ENCODE results near the gene SLFN14.
A peak's percentile ranks its signal among the peaks of the same experiment; 100 is the strongest.
"Not testable (repeated sequence)": the region's sequence is repeated elsewhere in the genome, so short reads cannot be mapped to it uniquely, and the experiment has no call there.

Gene SLFN14

DNA sequence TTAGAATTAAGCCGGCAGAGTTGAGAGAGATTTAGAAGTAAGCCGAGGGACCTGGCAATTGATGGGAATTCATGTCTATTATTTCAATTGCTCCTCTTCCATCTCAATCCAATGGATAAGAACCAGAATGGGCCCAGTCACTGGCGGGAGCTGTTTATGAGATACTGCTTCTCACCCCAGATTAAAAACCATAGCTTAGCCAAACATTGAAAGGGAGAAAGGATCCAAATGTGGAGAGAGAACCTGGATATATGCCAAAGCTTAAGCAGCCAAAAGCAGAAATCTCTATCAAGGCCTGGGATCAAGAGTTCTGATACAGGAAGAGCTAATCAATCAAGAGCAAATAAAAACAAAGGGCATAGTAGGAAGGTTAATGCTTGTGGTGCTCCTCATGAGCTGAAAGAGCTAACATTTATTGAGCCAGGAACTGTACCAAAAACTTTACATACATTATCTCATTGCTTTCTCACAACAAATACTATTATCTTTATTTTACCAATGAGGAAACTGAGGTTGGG is 26.0 kb downstream of the SLFN14 start:
- no peak overlapping the region for H3K4me3 ChIP-seq (ENCODE audit: low read length)
- DNase-seq (ENCODE audit: low read depth, low spot score), result no peak

DNA sequence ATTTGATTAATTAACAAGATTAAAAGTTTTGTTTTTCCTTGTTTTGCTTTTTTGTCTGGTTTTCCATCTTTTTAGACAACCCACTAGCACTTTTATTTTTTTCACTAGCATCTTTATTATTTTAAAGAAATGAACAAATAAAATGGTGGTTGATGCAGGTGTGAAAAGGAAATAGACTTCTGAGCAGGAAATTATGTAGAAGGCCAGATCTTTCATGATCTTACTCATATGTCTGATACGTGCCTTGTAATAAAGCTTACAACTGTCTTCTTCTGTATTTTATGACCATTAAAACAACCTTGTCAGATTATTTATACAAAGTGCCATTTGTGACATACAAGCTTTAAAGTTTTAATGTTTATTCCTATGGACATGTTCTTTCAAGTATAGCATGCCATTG is 29.5 kb downstream of the SLFN14 start:
- no peak overlapping the region for H3K4me3 ChIP-seq (ENCODE audit: low read length)
- DNase-seq (ENCODE audit: low read depth, low spot score), result no peak

GRCh38 chr17:35529866-35530265 is 30.8 kb downstream of the SLFN14 start:
- DNase-seq (ENCODE audit: low read depth, low spot score), result no peak
- H3K4me3 ChIP-seq (ENCODE audit: low read length), result no peak overlapping the region

DNA sequence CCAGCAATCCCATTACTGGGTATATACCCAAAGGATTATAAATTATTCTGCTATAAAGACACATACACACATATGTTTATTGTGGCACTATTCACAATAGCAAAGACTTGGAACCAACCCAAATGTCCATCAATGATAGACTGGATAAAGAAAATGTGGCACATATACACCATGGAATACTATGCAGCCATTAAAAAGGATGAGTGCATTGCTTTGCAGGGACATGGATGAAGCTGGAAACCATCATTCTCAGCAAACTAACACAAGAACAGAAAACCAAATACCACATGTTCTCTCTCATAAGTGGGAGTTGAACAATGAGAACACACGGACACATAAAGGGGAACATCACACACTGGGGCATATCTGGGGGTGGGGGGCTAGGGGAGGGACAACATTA is 31.3 kb downstream of the SLFN14 start:
- not testable (repeated sequence) for H3K4me3 ChIP-seq (ENCODE audit: low read length); DNase-seq (ENCODE audit: low read depth, low spot score)

DNA sequence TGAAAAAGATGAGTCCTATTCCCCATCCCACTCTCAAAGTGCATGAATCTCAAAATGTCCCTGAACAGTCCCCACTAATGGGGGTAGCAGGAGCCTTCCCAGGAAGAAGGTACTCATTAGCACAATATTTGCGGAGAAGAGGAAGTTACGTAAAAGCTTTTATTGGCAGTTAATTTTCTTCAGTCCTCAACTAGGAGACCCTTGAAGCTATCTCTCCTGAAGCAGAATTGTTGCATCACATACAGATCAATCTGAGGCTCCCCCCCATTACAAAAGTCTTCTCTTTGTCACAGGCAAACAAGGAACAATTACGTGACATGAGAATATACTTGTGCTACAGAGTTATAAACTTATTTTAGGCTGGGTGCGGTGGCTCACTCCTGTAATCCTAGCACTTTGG is 37.3 kb downstream of the SLFN14 start:
- DNase-seq (ENCODE audit: low read depth, low spot score), result no peak
- no peak overlapping the region for H3K4me3 ChIP-seq (ENCODE audit: low read length)

DNA sequence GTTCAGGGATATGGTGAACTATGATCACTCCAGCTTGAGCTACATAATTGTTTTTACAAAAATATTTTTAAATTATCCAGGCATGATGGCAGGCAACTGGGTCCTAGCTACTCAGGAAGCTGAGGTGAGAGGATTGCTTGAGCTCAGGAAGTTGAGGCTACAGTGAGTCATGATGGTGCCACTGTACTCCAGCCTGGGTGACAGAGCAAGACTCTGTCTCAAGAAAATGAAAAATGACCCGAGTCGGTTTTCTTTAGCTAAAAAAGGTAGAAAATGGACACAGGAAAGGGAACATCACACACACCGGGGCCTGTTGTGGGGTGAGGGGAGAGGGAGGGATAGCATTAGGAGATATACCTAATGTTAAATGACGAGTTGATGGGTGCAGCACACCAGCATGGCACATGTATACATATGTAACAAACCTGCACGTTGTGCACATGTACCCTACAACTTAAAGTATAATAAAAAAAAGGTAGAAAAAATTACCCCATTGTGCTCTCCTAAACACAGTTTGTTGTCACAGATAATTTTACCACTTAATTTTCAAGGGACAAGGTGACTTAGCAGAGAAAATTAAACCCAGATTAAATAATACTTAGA is 38.9 kb downstream of the SLFN14 start:
- H3K4me3 ChIP-seq (ENCODE audit: low read length), result not testable (repeated sequence)
- peak; percentile 71 for DNase-seq (ENCODE audit: low read depth, low spot score)

GRCh38 chr17:35521150-35521549 is 39.5 kb downstream of the SLFN14 start:
- no peak for DNase-seq (ENCODE audit: low read depth, low spot score)

DNA sequence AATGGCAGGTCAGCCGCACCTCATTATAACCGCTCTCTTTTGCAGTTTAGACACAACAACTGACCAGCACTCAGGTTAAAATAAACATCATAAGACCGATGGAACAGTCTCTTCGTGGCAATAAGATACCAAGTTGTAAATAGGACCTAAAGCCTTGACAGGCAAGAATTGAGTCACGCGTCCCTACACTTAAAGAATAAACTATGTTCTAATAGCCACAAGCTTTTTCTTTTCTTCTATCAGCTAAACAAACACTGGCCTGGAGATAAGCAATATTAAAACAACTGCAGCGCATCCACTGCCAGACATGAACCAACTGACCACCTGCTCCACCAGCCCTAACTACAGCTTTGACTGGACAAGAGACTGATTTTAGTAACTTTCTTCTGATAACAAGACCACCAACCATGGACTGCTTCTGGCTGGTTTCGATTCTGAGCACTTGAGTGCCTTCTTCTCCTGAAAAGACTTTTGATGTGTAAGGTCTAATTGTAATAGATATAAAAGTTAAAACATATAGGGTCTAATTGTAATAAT is 40.6 kb downstream of the SLFN14 start:
- no peak overlapping the region for H3K4me3 ChIP-seq (ENCODE audit: low read length)
- DNase-seq (ENCODE audit: low read depth, low spot score), result no peak

More at GRCh38 chr17:35521150-35521549, 39.5 kb downstream of the SLFN14 start:
- no peak overlapping the region for H3K4me3 ChIP-seq (ENCODE audit: low read length)

- no peak for DNase-seq (ENCODE audit: low read depth, low spot score)
- H3K4me3 ChIP-seq (ENCODE audit: low read length), result no peak overlapping the region
Observed at GRCh38 chr17:35519439-35519838, 41.2 kb downstream of the SLFN14 start.

- H3K4me3 ChIP-seq (ENCODE audit: low read length); DNase-seq (ENCODE audit: low read depth, low spot score): not testable (repeated sequence)
Observed at GRCh38 chr17:35518431-35518830, 42.2 kb downstream of the SLFN14 start.

DNA sequence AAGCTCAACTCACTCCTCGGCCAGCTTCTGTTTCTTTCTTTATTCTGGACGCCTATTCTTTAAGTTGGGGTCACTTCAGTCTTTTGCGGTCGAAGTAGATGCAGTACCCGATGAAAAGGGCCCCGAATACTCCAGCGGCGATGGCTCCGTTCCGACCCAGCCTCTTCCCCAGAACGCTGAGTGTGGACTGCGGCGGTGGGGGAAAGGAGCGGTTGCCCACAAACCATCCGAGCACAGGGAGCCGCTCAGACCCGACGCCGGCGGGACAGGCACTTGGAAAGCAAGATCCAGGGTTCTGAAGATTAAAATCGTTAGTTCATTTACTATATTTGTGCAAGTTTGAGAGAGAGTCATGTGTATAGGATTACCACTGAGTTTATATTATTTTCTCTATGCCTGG is 45.6 kb downstream of the SLFN14 start:
- no peak overlapping the region for H3K4me3 ChIP-seq (ENCODE audit: low read length)
- no peak for DNase-seq (ENCODE audit: low read depth, low spot score)

GRCh38 chr17:35514564-35514963 is 46.1 kb downstream of the SLFN14 start:
- DNase-seq (ENCODE audit: low read depth, low spot score), result no peak
- no peak overlapping the region for H3K4me3 ChIP-seq (ENCODE audit: low read length)
